ENCODE results near the gene CIC. TPM values are rescaled to one million over a fixed set of nuclear protein-coding genes. Genes with fewer than 3 reads are reported as not detected.

CIC gene
- total and polyA plus RNA-seq, 10 of the 15 experiments (the other 5 are each of a cell fraction or from before 2014, with no cell fraction given) = 0.18 to 50.6 (median 7.1) TPM

DNA sequence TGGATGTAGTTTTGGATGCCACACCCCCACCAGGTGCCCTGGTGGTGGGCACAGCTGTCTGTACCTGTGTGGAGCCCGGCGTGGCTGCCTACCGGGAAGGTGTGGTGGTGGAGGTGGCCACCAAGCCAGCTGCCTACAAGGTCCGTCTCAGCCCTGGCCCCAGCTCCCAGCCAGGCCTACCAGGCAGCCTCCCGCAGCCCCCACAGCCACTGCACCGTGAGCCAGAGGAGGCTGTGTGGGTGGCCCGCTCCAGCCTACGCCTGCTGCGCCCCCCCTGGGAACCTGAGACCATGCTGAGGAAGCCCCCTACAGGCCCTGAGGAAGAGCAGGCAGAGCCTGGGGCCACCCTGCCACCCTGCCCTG, 3.5 kb downstream of the CIC start:
- POLR2A ChIA-PET = interaction anchor here (2.9 kb wide), 1 partner anchor 27 kb away, joined by 16 read pairs; no protein-coding TSS in a partner anchor
- no peaks in the 10 kb centered on the region for H3K27me3 ChIP-seq (replicated peaks in 1 of 2; ENCODE audit: control insufficient read depth in 2 of 2, insufficient read depth in 2 of 2, low read length in 1 of 2)
- DNase-seq (ENCODE audit: low read depth, low spot score) (no peak), FAIRE-seq (no peak), ATAC-seq (no peak)
- H3K4me2 ChIP-seq (ENCODE audit: control insufficient read depth, insufficient read depth) = no peak overlapping the region
- intact Hi-C loops (cut with micrococcal nuclease; ENCODE audit: unreplicated experiment) (no loop called here), in situ Hi-C loops (cut with MboI) (no loop called here)
- RAD21 ChIA-PET (ENCODE audit: unreplicated experiment) = no interaction called here
- H3K36me3 ChIP-seq (ENCODE audit: control insufficient read depth in 2 of 2, insufficient read depth in 2 of 2, low read length in 1 of 2) = peaks cover 3 to 19% of the 10 kb centered on the region in 2 experiments; a peak in 3 of 4 replicates
- SMC1A ChIA-PET (ENCODE audit: uncharacterized antibody, unreplicated experiment) = no interaction called here
- WGBS (ENCODE audit: insufficient coverage, insufficient replicate concordance, low lambda C conversion rate, missing lambda C conversion rate) = 84% methylated on average over 7 of the region's 9 CpGs
- H3K79me2 ChIP-seq (ENCODE audit: control insufficient read depth, insufficient read depth, low read length) = peaks cover 34% of the 10 kb centered on the region
- CTCF ChIA-PET = no interaction called here
- H3K9ac ChIP-seq (ENCODE audit: control insufficient read depth, insufficient read depth, low read length) = no peak overlapping the region
- H3K4me1 ChIP-seq (ENCODE audit: control insufficient read depth, insufficient read depth, low read length) = peaks cover 32% of the 10 kb centered on the region
- no peak overlapping the region for H2AFZ ChIP-seq (ENCODE audit: control insufficient read depth, low read depth, low read length)
- H4K20me1 ChIP-seq (ENCODE audit: control insufficient read depth, insufficient read depth) = no peaks in the 10 kb centered on the region; the same call in 1 of the 2 replicates
- no peak overlapping the region for H3K27ac ChIP-seq (ENCODE audit: control insufficient read depth, insufficient read depth)
- BruUV-seq (replicated peaks) = no TSS peak
- no peaks in the 10 kb centered on the region for H3K9me3 ChIP-seq (replicated peaks; ENCODE audit: control insufficient read depth, insufficient read depth, low read length)
- no peak for TF ChIP-seq ZNF622 (IDR thresholded peaks at IDR 0.05)
- TF ChIP-seq ZNF24 (IDR thresholded peaks at IDR 0.05) = no peak
- no peak for TF ChIP-seq HDAC2 (IDR thresholded peaks at IDR 0.05)
- TF ChIP-seq BRCA1 (IDR thresholded peaks at IDR 0.05; ENCODE audit: low read depth, low read length) = no peak
- TF ChIP-seq, protein P1, sequence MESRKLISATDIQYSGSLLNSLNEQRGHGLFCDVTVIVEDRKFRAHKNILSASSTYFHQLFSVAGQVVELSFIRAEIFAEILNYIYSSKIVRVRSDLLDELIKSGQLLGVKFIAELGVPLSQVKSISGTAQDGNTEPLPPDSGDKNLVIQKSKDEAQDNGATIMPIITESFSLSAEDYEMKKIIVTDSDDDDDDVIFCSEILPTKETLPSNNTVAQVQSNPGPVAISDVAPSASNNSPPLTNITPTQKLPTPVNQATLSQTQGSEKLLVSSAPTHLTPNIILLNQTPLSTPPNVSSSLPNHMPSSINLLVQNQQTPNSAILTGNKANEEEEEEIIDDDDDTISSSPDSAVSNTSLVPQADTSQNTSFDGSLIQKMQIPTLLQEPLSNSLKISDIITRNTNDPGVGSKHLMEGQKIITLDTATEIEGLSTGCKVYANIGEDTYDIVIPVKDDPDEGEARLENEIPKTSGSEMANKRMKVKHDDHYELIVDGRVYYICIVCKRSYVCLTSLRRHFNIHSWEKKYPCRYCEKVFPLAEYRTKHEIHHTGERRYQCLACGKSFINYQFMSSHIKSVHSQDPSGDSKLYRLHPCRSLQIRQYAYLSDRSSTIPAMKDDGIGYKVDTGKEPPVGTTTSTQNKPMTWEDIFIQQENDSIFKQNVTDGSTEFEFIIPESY (IDR thresholded peaks at IDR 0.05) = no peak
- TF ChIP-seq SMC3 (IDR thresholded peaks at IDR 0.05; ENCODE audit: borderline replicate concordance, low read length) = no peak
- TF ChIP-seq, protein P2, sequence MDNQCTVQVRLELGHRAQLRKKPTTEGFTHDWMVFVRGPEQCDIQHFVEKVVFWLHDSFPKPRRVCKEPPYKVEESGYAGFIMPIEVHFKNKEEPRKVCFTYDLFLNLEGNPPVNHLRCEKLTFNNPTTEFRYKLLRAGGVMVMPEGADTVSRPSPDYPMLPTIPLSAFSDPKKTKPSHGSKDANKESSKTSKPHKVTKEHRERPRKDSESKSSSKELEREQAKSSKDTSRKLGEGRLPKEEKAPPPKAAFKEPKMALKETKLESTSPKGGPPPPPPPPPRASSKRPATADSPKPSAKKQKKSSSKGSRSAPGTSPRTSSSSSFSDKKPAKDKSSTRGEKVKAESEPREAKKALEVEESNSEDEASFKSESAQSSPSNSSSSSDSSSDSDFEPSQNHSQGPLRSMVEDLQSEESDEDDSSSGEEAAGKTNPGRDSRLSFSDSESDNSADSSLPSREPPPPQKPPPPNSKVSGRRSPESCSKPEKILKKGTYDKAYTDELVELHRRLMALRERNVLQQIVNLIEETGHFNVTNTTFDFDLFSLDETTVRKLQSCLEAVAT (IDR thresholded peaks at IDR 0.05) = no peak
- TF ChIP-seq ZZZ3 (IDR thresholded peaks at IDR 0.05; ENCODE audit: control insufficient read depth, insufficient read length, low read depth) = no peak
- TF ChIP-seq, protein P3, sequence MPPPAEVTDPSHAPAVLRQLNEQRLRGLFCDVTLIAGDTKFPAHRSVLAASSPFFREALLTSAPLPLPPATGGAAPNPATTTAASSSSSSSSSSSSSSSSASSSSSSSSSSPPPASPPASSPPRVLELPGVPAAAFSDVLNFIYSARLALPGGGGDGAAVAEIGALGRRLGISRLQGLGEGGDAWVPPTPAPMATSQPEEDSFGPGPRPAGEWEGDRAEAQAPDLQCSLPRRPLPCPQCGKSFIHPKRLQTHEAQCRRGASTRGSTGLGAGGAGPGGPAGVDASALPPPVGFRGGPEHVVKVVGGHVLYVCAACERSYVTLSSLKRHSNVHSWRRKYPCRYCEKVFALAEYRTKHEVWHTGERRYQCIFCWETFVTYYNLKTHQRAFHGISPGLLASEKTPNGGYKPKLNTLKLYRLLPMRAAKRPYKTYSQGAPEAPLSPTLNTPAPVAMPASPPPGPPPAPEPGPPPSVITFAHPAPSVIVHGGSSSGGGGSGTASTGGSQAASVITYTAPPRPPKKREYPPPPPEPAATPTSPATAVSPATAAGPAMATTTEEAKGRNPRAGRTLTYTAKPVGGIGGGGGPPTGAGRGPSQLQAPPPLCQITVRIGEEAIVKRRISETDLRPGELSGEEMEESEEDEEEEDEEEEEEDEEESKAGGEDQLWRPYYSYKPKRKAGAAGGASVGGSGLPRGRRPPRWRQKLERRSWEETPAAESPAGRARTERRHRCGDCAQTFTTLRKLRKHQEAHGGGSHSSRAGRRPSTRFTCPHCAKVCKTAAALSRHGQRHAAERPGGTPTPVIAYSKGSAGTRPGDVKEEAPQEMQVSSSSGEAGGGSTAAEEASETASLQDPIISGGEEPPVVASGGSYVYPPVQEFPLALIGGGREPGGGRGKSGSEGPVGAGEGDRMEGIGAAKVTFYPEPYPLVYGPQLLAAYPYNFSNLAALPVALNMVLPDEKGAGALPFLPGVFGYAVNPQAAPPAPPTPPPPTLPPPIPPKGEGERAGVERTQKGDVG (CRISPR knock-in tag; IDR thresholded peaks at IDR 0.05) = no peak
- TF ChIP-seq RUNX3 (IDR thresholded peaks at IDR 0.05; ENCODE audit: low read length) = no peak
- TF ChIP-seq SIN3A (IDR thresholded peaks at IDR 0.05; ENCODE audit: low read depth, low read length) = no peak
- no peak; the same call in 1 of the 2 replicates for TF ChIP-seq POLR2A (IDR thresholded peaks at IDR 0.05; ENCODE audit: low read depth, low read length)
- no peak for TF ChIP-seq ZNF384 (IDR thresholded peaks at IDR 0.05; ENCODE audit: borderline replicate concordance, low read depth, low read length)
- TF ChIP-seq HDGF (IDR thresholded peaks at IDR 0.05) = no peak
- no peak for TF ChIP-seq CREM (IDR thresholded peaks at IDR 0.05; ENCODE audit: low read depth)
- TF ChIP-seq RBBP5 (conservative IDR thresholded peaks at IDR 0.05) = no peak
- TF ChIP-seq STAT1 (conservative IDR thresholded peaks at IDR 0.05) = no peak
- no peak for TF ChIP-seq NFYA (IDR thresholded peaks at IDR 0.05; ENCODE audit: borderline replicate concordance, low read depth, low read length)
- no peak for TF ChIP-seq EGR1 (IDR thresholded peaks at IDR 0.05; ENCODE audit: borderline replicate concordance in 1 of 2, low read depth in 2 of 2, low read length in 2 of 2)
- no peak overlapping the region for H3K4me3 ChIP-seq

Data from GM12878 (cell line).